Caco-2 (cell line): ENCODE measurements around the gene HRH2. TPM values are rescaled to one million over a fixed set of nuclear protein-coding genes. Genes with fewer than 3 reads are reported as not detected.

Source experiments
- BruUV-seq: library from RNA; stranded (reverse); fragments of 400-500 nt; replicated peaks from 2 replicates; lab custom pipeline; 2021; lab: Mats Ljungman, UMichigan
- CTCF ChIA-PET: fragments of 300-600 bp; sonication (Branson Sonifier 250); formaldehyde crosslinking; loops from one replicate; lab custom pipeline; 2022; ENCODE audit warnings: antibody characterized with exemption; lab: Charles Lee
- POLR2A ChIA-PET: fragments of 300-600 bp; sonication (Branson Sonifier 250); formaldehyde crosslinking; loops from one replicate; lab custom pipeline; 2022; ENCODE audit warnings: antibody characterized with exemption; lab: Charles Lee
- DNase-seq, 2 experiments: peaks; one replicate each; pipeline versions ENCODE4 v3.0.0 to v3.0.0-alpha.2; 2020 to 2022
- H3K27me3 ChIP-seq: replicated peaks from 2 replicates; pipeline ENCODE4 v1.6.0; 2011; ENCODE audit warnings: low read length; ENCODE audit not compliant: control insufficient read depth, insufficient read depth
- H3K36me3 ChIP-seq: 2 replicates; pipeline ENCODE4 v1.5.1; 2011; ENCODE audit warnings: low read length; ENCODE audit not compliant: control insufficient read depth, insufficient read depth
- H3K4me1 ChIP-seq: fragments of 250-450 bp; sonication (Bioruptor Pico); 2 replicates; pipeline ENCODE4 v1.5.1; 2020; ENCODE audit warnings: mild to moderate bottlenecking
- H3K4me3 ChIP-seq: 2 replicates; pipeline ENCODE4 v1.5.1; 2011; ENCODE audit warnings: low read depth, mild to moderate bottlenecking, control low read depth, low read length
- H3K9me3 ChIP-seq: fragments of 250-450 bp; sonication (Bioruptor Pico); 2 replicates; pipeline ENCODE4 v1.5.1; 2020; ENCODE audit warnings: mild to moderate bottlenecking, moderate library complexity
- H3K27ac Mint-ChIP-seq: one replicate; pipeline ENCODE4 v1.8.0; 2022; ENCODE audit warnings: mixed read lengths; ENCODE audit not compliant: unreplicated experiment
- H3K27me3 Mint-ChIP-seq: one replicate; pipeline ENCODE4 v1.8.0; 2022; ENCODE audit warnings: mixed read lengths; ENCODE audit not compliant: insufficient read depth, unreplicated experiment
- H3K36me3 Mint-ChIP-seq: one replicate; pipeline ENCODE4 v1.8.0; 2022; ENCODE audit warnings: mild to moderate bottlenecking, mixed read lengths; ENCODE audit not compliant: insufficient read depth, unreplicated experiment
- H3K4me1 Mint-ChIP-seq: one replicate; pipeline ENCODE4 v1.8.0; 2022; ENCODE audit warnings: low read depth, mixed read lengths; ENCODE audit not compliant: unreplicated experiment
- H3K4me3 Mint-ChIP-seq: one replicate; pipeline ENCODE4 v1.8.0; 2022; ENCODE audit warnings: mild to moderate bottlenecking, moderate library complexity, mixed read lengths; ENCODE audit not compliant: unreplicated experiment
- H3K9me3 Mint-ChIP-seq: one replicate; pipeline ENCODE4 v1.8.0; 2022; ENCODE audit warnings: mixed read lengths; ENCODE audit not compliant: unreplicated experiment
- intact Hi-C: fragments of 100-400 bp; cut with micrococcal nuclease; formaldehyde crosslinking; loops from one replicate; pipeline ENCODE4 v1.10.0; 2022; ENCODE audit not compliant: unreplicated experiment
- total RNA-seq: library from RNA; stranded (reverse); gene quantifications from 2 replicates; pipeline ENCODE4 v1.2.3, GENCODE V29; 2022
- TF ChIP-seq, protein P1 (sequence below), 2 experiments: fragments of 200-600 bp in 1 of 2; IDR thresholded peaks; 1 replicate in 1 of 2; 2 replicates in 1 of 2; pipeline versions ENCODE4 v1.5.1 to v1.8.0; 2011 to 2022; ENCODE audit warnings: antibody characterized with exemption in 1 of 2, control low read depth in 1 of 2, inconsistent platforms in 1 of 2, low read depth in 1 of 2, low read length in 1 of 2, mild to moderate bottlenecking in 1 of 2, moderate library complexity in 1 of 2; ENCODE audit not compliant: insufficient read depth in 1 of 2, severe bottlenecking in 1 of 2, unreplicated experiment in 1 of 2

Gene HRH2
- total RNA-seq, 1 experiment from 2014 or later: not detected

- H3K36me3 Mint-ChIP-seq: no peaks in the 10 kb centered on the region
- BruUV-seq: no TSS peak
- intact Hi-C loops: no loop called here
- H3K27me3 Mint-ChIP-seq: peaks cover 13% of the 10 kb centered on the region
- no peaks in the 10 kb centered on the region for H3K27me3 ChIP-seq
- H3K4me3 ChIP-seq: no peak overlapping the region
- H3K9me3 ChIP-seq: no peaks in the 10 kb centered on the region
- CTCF ChIA-PET: no interaction called here
- H3K4me3 Mint-ChIP-seq: no peak overlapping the region
- no peak for DNase-seq
- H3K9me3 Mint-ChIP-seq: no peaks in the 10 kb centered on the region
- H3K27ac Mint-ChIP-seq: no peak overlapping the region
- no peaks in the 10 kb centered on the region for H3K36me3 ChIP-seq
- H3K4me1 ChIP-seq: no peaks in the 10 kb centered on the region
- POLR2A ChIA-PET: no interaction called here
- peaks cover 12% of the 10 kb centered on the region for H3K4me1 Mint-ChIP-seq
- TF ChIP-seq, protein P1, sequence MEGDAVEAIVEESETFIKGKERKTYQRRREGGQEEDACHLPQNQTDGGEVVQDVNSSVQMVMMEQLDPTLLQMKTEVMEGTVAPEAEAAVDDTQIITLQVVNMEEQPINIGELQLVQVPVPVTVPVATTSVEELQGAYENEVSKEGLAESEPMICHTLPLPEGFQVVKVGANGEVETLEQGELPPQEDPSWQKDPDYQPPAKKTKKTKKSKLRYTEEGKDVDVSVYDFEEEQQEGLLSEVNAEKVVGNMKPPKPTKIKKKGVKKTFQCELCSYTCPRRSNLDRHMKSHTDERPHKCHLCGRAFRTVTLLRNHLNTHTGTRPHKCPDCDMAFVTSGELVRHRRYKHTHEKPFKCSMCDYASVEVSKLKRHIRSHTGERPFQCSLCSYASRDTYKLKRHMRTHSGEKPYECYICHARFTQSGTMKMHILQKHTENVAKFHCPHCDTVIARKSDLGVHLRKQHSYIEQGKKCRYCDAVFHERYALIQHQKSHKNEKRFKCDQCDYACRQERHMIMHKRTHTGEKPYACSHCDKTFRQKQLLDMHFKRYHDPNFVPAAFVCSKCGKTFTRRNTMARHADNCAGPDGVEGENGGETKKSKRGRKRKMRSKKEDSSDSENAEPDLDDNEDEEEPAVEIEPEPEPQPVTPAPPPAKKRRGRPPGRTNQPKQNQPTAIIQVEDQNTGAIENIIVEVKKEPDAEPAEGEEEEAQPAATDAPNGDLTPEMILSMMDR (IDR thresholded peaks at IDR 0.05; ENCODE audit: insufficient read depth in 1 of 2, low read depth in 1 of 2, low read length in 1 of 2, severe bottlenecking in 1 of 2, unreplicated experiment in 1 of 2): no peak
Observed at GRCh38 chr5:175679411-175679810, 21.5 kb downstream of the HRH2 start.

- H3K9me3 Mint-ChIP-seq: no peaks in the 10 kb centered on the region
- CTCF ChIA-PET: no interaction called here
- Histone ChIP-seq H3K27me3 (no peaks in the 10 kb centered on the region), H3K4me3 (no peak overlapping the region), H3K9me3 (no peaks in the 10 kb centered on the region), H3K36me3 (no peaks in the 10 kb centered on the region), H3K4me1 (no peaks in the 10 kb centered on the region)
- POLR2A ChIA-PET: no interaction called here
- TF ChIP-seq, protein P1 (IDR thresholded peaks at IDR 0.05; ENCODE audit: insufficient read depth in 1 of 2, low read depth in 1 of 2, low read length in 1 of 2, severe bottlenecking in 1 of 2, unreplicated experiment in 1 of 2): no peak
- H3K36me3 Mint-ChIP-seq: no peaks in the 10 kb centered on the region
- H3K27ac Mint-ChIP-seq: no peak overlapping the region
- no TSS peak for BruUV-seq
- intact Hi-C loops: no loop called here
- no peak overlapping the region for H3K4me3 Mint-ChIP-seq
- no peak for DNase-seq
- H3K4me1 Mint-ChIP-seq: peaks cover 12% of the 10 kb centered on the region
- peaks cover 17% of the 10 kb centered on the region for H3K27me3 Mint-ChIP-seq
Observed at GRCh38 chr5:175680020-175680419, 22.1 kb downstream of the HRH2 start.

- no TSS peak for BruUV-seq
- POLR2A ChIA-PET: no interaction called here
- intact Hi-C loops: no loop called here
- H3K27ac Mint-ChIP-seq: no peak overlapping the region
- Histone ChIP-seq H3K4me1 (no peaks in the 10 kb centered on the region), H3K36me3 (no peaks in the 10 kb centered on the region), H3K9me3 (no peaks in the 10 kb centered on the region), H3K27me3 (no peaks in the 10 kb centered on the region), H3K4me3 (no peak overlapping the region)
- no peak overlapping the region for H3K4me3 Mint-ChIP-seq
- H3K36me3 Mint-ChIP-seq: no peaks in the 10 kb centered on the region
- peaks cover 17% of the 10 kb centered on the region for H3K27me3 Mint-ChIP-seq
- TF ChIP-seq, protein P1 (IDR thresholded peaks at IDR 0.05; ENCODE audit: insufficient read depth in 1 of 2, low read depth in 1 of 2, low read length in 1 of 2, severe bottlenecking in 1 of 2, unreplicated experiment in 1 of 2): no peak
- H3K4me1 Mint-ChIP-seq: peaks cover 12% of the 10 kb centered on the region
- DNase-seq: no peak
- CTCF ChIA-PET: no interaction called here
- H3K9me3 Mint-ChIP-seq: no peaks in the 10 kb centered on the region
Observed at GRCh38 chr5:175680463-175680862, 22.6 kb downstream of the HRH2 start.
